WTC11 (cell line): ENCODE measurements around the gene MALSU1. TPM values are rescaled to one million over a fixed set of nuclear protein-coding genes. Genes with fewer than 3 reads are reported as not detected.
A peak's percentile ranks its signal among the peaks of the same experiment; 100 is the strongest.

Source experiments
- ATAC-seq: fragments of 200-7000 bp; cut with Tn5 transposase; 2 replicates; pipeline ENCODE4 v1.10.0; 2021; ENCODE audit warnings: mild to moderate bottlenecking, moderate library complexity
- CTCF ChIA-PET: fragments of 300-600 bp; sonication (Branson Sonifier 250); formaldehyde crosslinking; loops from one replicate; lab custom pipeline; 2021; ENCODE audit warnings: antibody characterized with exemption; lab: Charles Lee
- POLR2A ChIA-PET: fragments of 350-600 bp; sonication (Branson Sonifier 250); formaldehyde crosslinking; loops from one replicate; lab custom pipeline; 2021; ENCODE audit warnings: antibody characterized with exemption; lab: Charles Lee
- DNase-seq: peaks from one replicate; pipeline ENCODE4 v3.0.0; 2021; ENCODE audit warnings: low spot score
- H3K27ac Mint-ChIP-seq: 2 replicates; pipeline ENCODE4 v1.8.0; 2021; ENCODE audit warnings: mixed read lengths
- H3K27me3 Mint-ChIP-seq: 2 replicates; pipeline ENCODE4 v1.8.0; 2021; ENCODE audit warnings: low read depth, mild to moderate bottlenecking, moderate library complexity, mixed read lengths
- H3K36me3 Mint-ChIP-seq: 2 replicates; pipeline ENCODE4 v1.8.0; 2021; ENCODE audit warnings: mixed read lengths
- H3K4me1 Mint-ChIP-seq: 2 replicates; pipeline ENCODE4 v1.8.0; 2022; ENCODE audit warnings: mixed read lengths
- H3K4me3 Mint-ChIP-seq: 2 replicates; pipeline ENCODE4 v1.8.0; 2021; ENCODE audit warnings: mild to moderate bottlenecking, moderate library complexity, mixed read lengths
- H3K9me3 Mint-ChIP-seq: 2 replicates; pipeline ENCODE4 v1.8.0; 2021; ENCODE audit warnings: mixed read lengths
- AFF4 ChIP-seq: sonication (generic); formaldehyde crosslinking; IDR thresholded peaks from 2 replicates; pipeline ENCODE4 v1.8.1; 2023; ENCODE audit warnings: mild to moderate bottlenecking, missing genetic modification reagents, borderline replicate concordance
- AR ChIP-seq: fragments of 250-450 bp; sonication (Bioruptor Pico); IDR thresholded peaks from 2 replicates; pipeline ENCODE4 v1.9.0; 2021; ENCODE audit warnings: mild to moderate bottlenecking
- ATF6 ChIP-seq: sonication (generic); formaldehyde crosslinking; IDR thresholded peaks from 2 replicates; pipeline ENCODE4 v1.8.1; 2023; ENCODE audit warnings: mild to moderate bottlenecking, missing genetic modification reagents
- CDX4 ChIP-seq: fragments of 250-450 bp; sonication (Bioruptor Pico); IDR thresholded peaks from 2 replicates; pipeline ENCODE4 v1.9.0; 2021; ENCODE audit warnings: moderate library complexity, mild to moderate bottlenecking, inconsistent platforms, borderline replicate concordance
- CREM ChIP-seq: sonication (generic); formaldehyde crosslinking; IDR thresholded peaks from 2 replicates; pipeline ENCODE4 v1.8.1; 2022; ENCODE audit warnings: mild to moderate bottlenecking, missing genetic modification reagents, moderate library complexity
- CTCF ChIP-seq: fragments of 200-600 bp; IDR thresholded peaks from 2 replicates; pipeline ENCODE4 v1.8.0; 2022; ENCODE audit warnings: antibody characterized with exemption
- E2F5 ChIP-seq: sonication (generic); formaldehyde crosslinking; IDR thresholded peaks from 2 replicates; pipeline ENCODE4 v1.8.1; 2022; ENCODE audit warnings: mild to moderate bottlenecking, moderate library complexity, missing genetic modification reagents
- GABPB1 ChIP-seq: sonication (generic); formaldehyde crosslinking; IDR thresholded peaks from 2 replicates; pipeline ENCODE4 v1.8.1; 2023; ENCODE audit warnings: mild to moderate bottlenecking, missing genetic modification reagents
- IRF1 ChIP-seq: sonication (generic); formaldehyde crosslinking; IDR thresholded peaks from 2 replicates; pipeline ENCODE4 v1.8.0; 2023; ENCODE audit warnings: missing genetic modification reagents
- MLX ChIP-seq: sonication (generic); formaldehyde crosslinking; IDR thresholded peaks from 2 replicates; pipeline ENCODE4 v1.8.1; 2023; ENCODE audit warnings: mild to moderate bottlenecking, missing genetic modification reagents, moderate library complexity
- MXD4 ChIP-seq: fragments of 250-450 bp; sonication (Bioruptor Pico); IDR thresholded peaks from 2 replicates; pipeline ENCODE4 v1.8.0; 2021; ENCODE audit warnings: mild to moderate bottlenecking, moderate library complexity, borderline replicate concordance
- ZBTB43 ChIP-seq: sonication (generic); formaldehyde crosslinking; IDR thresholded peaks from 2 replicates; pipeline ENCODE4 v1.8.1; 2023; ENCODE audit warnings: mild to moderate bottlenecking, missing genetic modification reagents
- ZNF121 ChIP-seq: sonication (generic); formaldehyde crosslinking; IDR thresholded peaks from 2 replicates; pipeline ENCODE4 v1.8.0; 2023; ENCODE audit warnings: missing genetic modification reagents
- ZNF423 ChIP-seq: fragments of 250-450 bp; sonication (Bioruptor Pico); IDR thresholded peaks from 2 replicates; pipeline ENCODE4 v2.1.2; 2022; ENCODE audit warnings: mild to moderate bottlenecking, moderate library complexity
- ZNF512 ChIP-seq: sonication (generic); formaldehyde crosslinking; IDR thresholded peaks from 2 replicates; pipeline ENCODE4 v1.8.1; 2022; ENCODE audit warnings: missing genetic modification reagents, borderline replicate concordance
- ZSCAN18 ChIP-seq: fragments of 250-450 bp; sonication (Bioruptor Pico); IDR thresholded peaks from 2 replicates; pipeline ENCODE4 v2.1.2; 2022; ENCODE audit warnings: mild to moderate bottlenecking, moderate library complexity
- total RNA-seq: library from RNA; stranded (reverse); gene quantifications from 3 replicates; pipeline ENCODE4 v1.2.3, GENCODE V29; 2021

Gene MALSU1
- total RNA-seq, 1 experiment from 2014 or later, result 81.5 TPM

GRCh38 chr7:23295401-23295697, 3.8 kb upstream of the MALSU1 start (continued):
- TF ChIP-seq MXD4 (CRISPR knock-in tag) (no peak), ZNF423 (CRISPR knock-in tag) (no peak), MLX (CRISPR knock-in tag) (no peak), ATF6 (CRISPR knock-in tag) (no peak), CDX4 (no peak), AR (CRISPR knock-in tag) (no peak), IRF1 (no peak), ZNF121 (CRISPR knock-in tag) (no peak), ZNF512 (CRISPR knock-in tag) (no peak)

GRCh38 chr7:23298141-23298881, 828 bp upstream of the MALSU1 start:
- H3K4me3 Mint-ChIP-seq, result peak overlapping the region; percentile 91
- CTCF ChIA-PET, result interaction anchor here (1.5 to 2.1 kb wide), 1 partner anchor 25 kb away, joined by 6 to 20 read pairs; no protein-coding TSS in a partner anchor
- DNase-seq, result no peak
- H3K27me3 Mint-ChIP-seq, result peaks cover 13% of the 10 kb centered on the region
- ATAC-seq, result peak; percentile 7; the same call in 1 of the 2 replicates
- peaks cover 17% of the 10 kb centered on the region for H3K36me3 Mint-ChIP-seq
- no peaks in the 10 kb centered on the region for H3K9me3 Mint-ChIP-seq
- peak overlapping the region; percentile 93 for H3K27ac Mint-ChIP-seq
- H3K4me1 Mint-ChIP-seq, result peaks cover 16% of the 10 kb centered on the region
- POLR2A ChIA-PET, result interaction anchor here (0.5 to 0.6 kb wide), 4 partner anchors 84 to 186 kb away, joined by 3 to 8 read pairs (median 4); no protein-coding TSS in a partner anchor
- TF ChIP-seq ZSCAN18 (CRISPR knock-in tag), result no peak
- no peak for TF ChIP-seq GABPB1 (CRISPR knock-in tag)
- TF ChIP-seq E2F5 (CRISPR knock-in tag), result no peak
- TF ChIP-seq CREM, result no peak
- no peak for TF ChIP-seq AFF4 (CRISPR knock-in tag)
- TF ChIP-seq ZBTB43 (CRISPR knock-in tag), result no peak
- no peak for TF ChIP-seq CTCF
